ENCODE measurements around the gene RABL6.

The RABL6 gene

GRCh38 chr9:136791516-136792276 is 16.1 kb upstream of the RABL6 start (continued):
- TF ChIP-seq, protein P1, sequence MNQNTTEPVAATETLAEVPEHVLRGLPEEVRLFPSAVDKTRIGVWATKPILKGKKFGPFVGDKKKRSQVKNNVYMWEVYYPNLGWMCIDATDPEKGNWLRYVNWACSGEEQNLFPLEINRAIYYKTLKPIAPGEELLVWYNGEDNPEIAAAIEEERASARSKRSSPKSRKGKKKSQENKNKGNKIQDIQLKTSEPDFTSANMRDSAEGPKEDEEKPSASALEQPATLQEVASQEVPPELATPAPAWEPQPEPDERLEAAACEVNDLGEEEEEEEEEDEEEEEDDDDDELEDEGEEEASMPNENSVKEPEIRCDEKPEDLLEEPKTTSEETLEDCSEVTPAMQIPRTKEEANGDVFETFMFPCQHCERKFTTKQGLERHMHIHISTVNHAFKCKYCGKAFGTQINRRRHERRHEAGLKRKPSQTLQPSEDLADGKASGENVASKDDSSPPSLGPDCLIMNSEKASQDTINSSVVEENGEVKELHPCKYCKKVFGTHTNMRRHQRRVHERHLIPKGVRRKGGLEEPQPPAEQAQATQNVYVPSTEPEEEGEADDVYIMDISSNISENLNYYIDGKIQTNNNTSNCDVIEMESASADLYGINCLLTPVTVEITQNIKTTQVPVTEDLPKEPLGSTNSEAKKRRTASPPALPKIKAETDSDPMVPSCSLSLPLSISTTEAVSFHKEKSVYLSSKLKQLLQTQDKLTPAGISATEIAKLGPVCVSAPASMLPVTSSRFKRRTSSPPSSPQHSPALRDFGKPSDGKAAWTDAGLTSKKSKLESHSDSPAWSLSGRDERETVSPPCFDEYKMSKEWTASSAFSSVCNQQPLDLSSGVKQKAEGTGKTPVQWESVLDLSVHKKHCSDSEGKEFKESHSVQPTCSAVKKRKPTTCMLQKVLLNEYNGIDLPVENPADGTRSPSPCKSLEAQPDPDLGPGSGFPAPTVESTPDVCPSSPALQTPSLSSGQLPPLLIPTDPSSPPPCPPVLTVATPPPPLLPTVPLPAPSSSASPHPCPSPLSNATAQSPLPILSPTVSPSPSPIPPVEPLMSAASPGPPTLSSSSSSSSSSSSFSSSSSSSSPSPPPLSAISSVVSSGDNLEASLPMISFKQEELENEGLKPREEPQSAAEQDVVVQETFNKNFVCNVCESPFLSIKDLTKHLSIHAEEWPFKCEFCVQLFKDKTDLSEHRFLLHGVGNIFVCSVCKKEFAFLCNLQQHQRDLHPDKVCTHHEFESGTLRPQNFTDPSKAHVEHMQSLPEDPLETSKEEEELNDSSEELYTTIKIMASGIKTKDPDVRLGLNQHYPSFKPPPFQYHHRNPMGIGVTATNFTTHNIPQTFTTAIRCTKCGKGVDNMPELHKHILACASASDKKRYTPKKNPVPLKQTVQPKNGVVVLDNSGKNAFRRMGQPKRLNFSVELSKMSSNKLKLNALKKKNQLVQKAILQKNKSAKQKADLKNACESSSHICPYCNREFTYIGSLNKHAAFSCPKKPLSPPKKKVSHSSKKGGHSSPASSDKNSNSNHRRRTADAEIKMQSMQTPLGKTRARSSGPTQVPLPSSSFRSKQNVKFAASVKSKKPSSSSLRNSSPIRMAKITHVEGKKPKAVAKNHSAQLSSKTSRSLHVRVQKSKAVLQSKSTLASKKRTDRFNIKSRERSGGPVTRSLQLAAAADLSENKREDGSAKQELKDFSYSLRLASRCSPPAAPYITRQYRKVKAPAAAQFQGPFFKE (tag by site-specific recombination; IDR thresholded peaks at IDR 0.05; ENCODE audit: borderline replicate concordance), result 0 out of 2 replicates have a peak, but pooled peaks have one; percentile 82
- no peak for TF ChIP-seq ZSCAN23 (tag by site-specific recombination; IDR thresholded peaks at IDR 0.05)
- no peak for TF ChIP-seq ZNF677 (tag by site-specific recombination; IDR thresholded peaks at IDR 0.05)
- no peak for TF ChIP-seq ZNF221 (tag by site-specific recombination; IDR thresholded peaks at IDR 0.05; ENCODE audit: borderline replicate concordance)
- TF ChIP-seq ZNF621 (tag by site-specific recombination; IDR thresholded peaks at IDR 0.05), result no peak
- no peak for TF ChIP-seq ZNF555 (tag by site-specific recombination; conservative IDR thresholded peaks at IDR 0.05)
- TF ChIP-seq KLF7 (tag by site-specific recombination; IDR thresholded peaks at IDR 0.05; ENCODE audit: borderline replicate concordance), result no peak
- TF ChIP-seq, protein P2, sequence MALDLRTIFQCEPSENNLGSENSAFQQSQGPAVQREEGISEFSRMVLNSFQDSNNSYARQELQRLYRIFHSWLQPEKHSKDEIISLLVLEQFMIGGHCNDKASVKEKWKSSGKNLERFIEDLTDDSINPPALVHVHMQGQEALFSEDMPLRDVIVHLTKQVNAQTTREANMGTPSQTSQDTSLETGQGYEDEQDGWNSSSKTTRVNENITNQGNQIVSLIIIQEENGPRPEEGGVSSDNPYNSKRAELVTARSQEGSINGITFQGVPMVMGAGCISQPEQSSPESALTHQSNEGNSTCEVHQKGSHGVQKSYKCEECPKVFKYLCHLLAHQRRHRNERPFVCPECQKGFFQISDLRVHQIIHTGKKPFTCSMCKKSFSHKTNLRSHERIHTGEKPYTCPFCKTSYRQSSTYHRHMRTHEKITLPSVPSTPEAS (tag by site-specific recombination; IDR thresholded peaks at IDR 0.05), result no peak
- peak; percentile 26 for TF ChIP-seq KLF10 (tag by site-specific recombination; IDR thresholded peaks at IDR 0.05)
- TF ChIP-seq ZNF341 (tag by site-specific recombination; IDR thresholded peaks at IDR 0.05; ENCODE audit: low read depth), result no peak

DNA sequence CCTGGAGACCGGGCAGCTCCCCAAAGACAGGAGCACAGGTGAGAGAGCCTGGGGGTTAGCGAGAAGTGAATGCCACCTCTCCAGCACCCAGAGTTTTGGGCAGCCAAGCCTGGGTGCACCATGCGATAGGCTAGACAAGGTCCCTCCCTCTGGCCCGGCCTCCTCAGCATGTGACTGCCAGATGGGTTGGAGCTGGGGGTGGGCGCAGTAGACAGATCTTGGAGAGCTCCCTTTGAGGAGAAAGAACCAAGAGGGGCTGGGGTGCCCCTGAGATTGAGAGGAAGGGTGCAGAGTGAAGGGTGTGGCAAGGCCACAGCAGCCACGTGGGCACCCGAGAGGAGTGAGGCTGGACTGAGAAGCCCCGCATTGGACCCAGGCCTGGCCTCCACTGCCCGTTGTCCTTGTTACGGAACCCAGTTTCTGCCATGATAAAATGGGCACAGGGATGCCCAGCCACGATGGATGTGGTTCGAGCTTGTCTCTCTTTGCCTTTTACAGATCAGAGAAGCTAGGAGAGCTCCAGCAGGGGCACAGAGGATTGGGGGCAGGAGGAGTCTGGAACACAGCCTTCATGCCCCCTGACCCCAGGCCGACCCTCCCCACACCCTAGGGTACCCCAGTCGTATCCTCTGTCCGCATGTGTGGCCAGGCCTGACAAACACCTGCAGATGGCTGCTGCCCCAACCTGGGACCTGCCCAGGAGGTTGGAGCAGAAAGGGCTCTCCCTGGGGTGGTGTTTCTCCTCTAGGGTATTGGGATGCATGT is 15.2 kb upstream of the RABL6 start:
- H3K36me3 ChIP-seq (ENCODE audit: control insufficient read depth in 2 of 2, insufficient read depth in 1 of 2, low read length in 2 of 2), result peaks cover 0 to 21% of the 10 kb centered on the region in 2 experiments; a peak in 1 of 3 replicates
- CTCF ChIA-PET, result interaction anchor here (0.6 to 3.0 kb wide), 20 partner anchors 9 to 278 kb away, joined by 3 to 18 read pairs (median 4); partner anchors contain the start of genes AJM1, LCN8, RABL6 and SAPCD2
- H3K4me3 ChIP-seq (ENCODE audit: low read depth, low read length), result no peak overlapping the region
- POLR2A ChIA-PET, result interaction anchor here (0.9 to 2.6 kb wide), 5 partner anchors 9 to 448 kb away, joined by 3 to 8 read pairs (median 4); partner anchors contain the start of gene TUBB4B
- H3K9me3 ChIP-seq (ENCODE audit: control insufficient read depth, insufficient read depth, low read depth, low read length), result no peaks in the 10 kb centered on the region
- no peak overlapping the region for H3K27ac ChIP-seq (ENCODE audit: extremely low read depth, low read depth, low read length)
- H3K4me1 ChIP-seq (ENCODE audit: control insufficient read depth, insufficient read depth, low read length), result peaks cover 10% of the 10 kb centered on the region
- TF ChIP-seq GLI2 (tag by site-specific recombination; IDR thresholded peaks at IDR 0.05; ENCODE audit: borderline replicate concordance, low read depth) (no peak), ZNF24 (tag by site-specific recombination; IDR thresholded peaks at IDR 0.05) (no peak), SP2 (tag by site-specific recombination; IDR thresholded peaks at IDR 0.05) (peak; percentile 44), ZBTB8A (tag by site-specific recombination; IDR thresholded peaks at IDR 0.05) (no peak), ZNF335 (tag by site-specific recombination; conservative IDR thresholded peaks at IDR 0.05) (no peak), ZBTB21 (tag by site-specific recombination; IDR thresholded peaks at IDR 0.05) (no peak), ZNF664 (tag by site-specific recombination; IDR thresholded peaks at IDR 0.05) (no peak), KLF7 (tag by site-specific recombination; IDR thresholded peaks at IDR 0.05; ENCODE audit: borderline replicate concordance) (no peak), ZNF112 (tag by site-specific recombination; IDR thresholded peaks at IDR 0.05) (no peak)
- TF ChIP-seq, protein P3, sequence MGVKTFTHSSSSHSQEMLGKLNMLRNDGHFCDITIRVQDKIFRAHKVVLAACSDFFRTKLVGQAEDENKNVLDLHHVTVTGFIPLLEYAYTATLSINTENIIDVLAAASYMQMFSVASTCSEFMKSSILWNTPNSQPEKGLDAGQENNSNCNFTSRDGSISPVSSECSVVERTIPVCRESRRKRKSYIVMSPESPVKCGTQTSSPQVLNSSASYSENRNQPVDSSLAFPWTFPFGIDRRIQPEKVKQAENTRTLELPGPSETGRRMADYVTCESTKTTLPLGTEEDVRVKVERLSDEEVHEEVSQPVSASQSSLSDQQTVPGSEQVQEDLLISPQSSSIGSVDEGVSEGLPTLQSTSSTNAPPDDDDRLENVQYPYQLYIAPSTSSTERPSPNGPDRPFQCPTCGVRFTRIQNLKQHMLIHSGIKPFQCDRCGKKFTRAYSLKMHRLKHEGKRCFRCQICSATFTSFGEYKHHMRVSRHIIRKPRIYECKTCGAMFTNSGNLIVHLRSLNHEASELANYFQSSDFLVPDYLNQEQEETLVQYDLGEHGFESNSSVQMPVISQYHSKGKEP (tag by site-specific recombination; IDR thresholded peaks at IDR 0.05), result no peak
- TF ChIP-seq, protein P4, sequence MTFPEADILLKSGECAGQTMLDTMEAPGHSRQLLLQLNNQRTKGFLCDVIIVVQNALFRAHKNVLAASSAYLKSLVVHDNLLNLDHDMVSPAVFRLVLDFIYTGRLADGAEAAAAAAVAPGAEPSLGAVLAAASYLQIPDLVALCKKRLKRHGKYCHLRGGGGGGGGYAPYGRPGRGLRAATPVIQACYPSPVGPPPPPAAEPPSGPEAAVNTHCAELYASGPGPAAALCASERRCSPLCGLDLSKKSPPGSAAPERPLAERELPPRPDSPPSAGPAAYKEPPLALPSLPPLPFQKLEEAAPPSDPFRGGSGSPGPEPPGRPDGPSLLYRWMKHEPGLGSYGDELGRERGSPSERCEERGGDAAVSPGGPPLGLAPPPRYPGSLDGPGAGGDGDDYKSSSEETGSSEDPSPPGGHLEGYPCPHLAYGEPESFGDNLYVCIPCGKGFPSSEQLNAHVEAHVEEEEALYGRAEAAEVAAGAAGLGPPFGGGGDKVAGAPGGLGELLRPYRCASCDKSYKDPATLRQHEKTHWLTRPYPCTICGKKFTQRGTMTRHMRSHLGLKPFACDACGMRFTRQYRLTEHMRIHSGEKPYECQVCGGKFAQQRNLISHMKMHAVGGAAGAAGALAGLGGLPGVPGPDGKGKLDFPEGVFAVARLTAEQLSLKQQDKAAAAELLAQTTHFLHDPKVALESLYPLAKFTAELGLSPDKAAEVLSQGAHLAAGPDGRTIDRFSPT (tag by site-specific recombination; IDR thresholded peaks at IDR 0.05), result 0 out of 2 replicates have a peak, but pooled peaks have one; percentile 19
- TF ChIP-seq, protein P2 (tag by site-specific recombination; IDR thresholded peaks at IDR 0.05), result no peak
